Thyroid gland (tissue), 4 donors: ENCODE data around the gene NRIP3.

Source experiments
- CTCF ChIP-seq, 6 experiments: fragments of 200-600 bp in 3 of 6; fragments of 450-650 bp in 3 of 6; sonication (generic) in 3 of 6; IDR thresholded peaks; one replicate each; pipeline ENCODE4 v1.5.1; 2016 to 2019; ENCODE audit warnings: antibody characterized with exemption in 6 of 6, mild to moderate bottlenecking in 2 of 6, inconsistent platforms in 1 of 6, moderate library complexity in 1 of 6
- POLR2A ChIP-seq, 2 donors: fragments of 450-650 bp; IDR thresholded peaks; one replicate each; pipeline ENCODE4 v1.6.1; 2017; ENCODE audit warnings: antibody characterized with exemption in 2 of 2, mild to moderate bottlenecking in 2 of 2, moderate library complexity in 1 of 2

GRCh38 chr11:9039198-9039597, 35.4 kb upstream of the NRIP3 start:
- TF ChIP-seq CTCF (IDR thresholded peaks at IDR 0.05), result no peak
- no peak for TF ChIP-seq POLR2A (IDR thresholded peaks at IDR 0.05)
